GM19397 (cell line): ENCODE measurements around the gene TMEM140.
A peak's percentile ranks its signal among the peaks of the same experiment; 100 is the strongest.
"Not testable (repeated sequence)": the region's sequence is repeated elsewhere in the genome, so short reads cannot be mapped to it uniquely, and the experiment has no call there.

Experiments
- ATAC-seq: cut with Tn5 transposase; IDR thresholded peaks from one replicate; pipeline ENCODE4 v1.9.1; 2021; ENCODE audit warnings: mild to moderate bottlenecking, moderate library complexity; ENCODE audit not compliant: unreplicated experiment

Gene TMEM140

DNA sequence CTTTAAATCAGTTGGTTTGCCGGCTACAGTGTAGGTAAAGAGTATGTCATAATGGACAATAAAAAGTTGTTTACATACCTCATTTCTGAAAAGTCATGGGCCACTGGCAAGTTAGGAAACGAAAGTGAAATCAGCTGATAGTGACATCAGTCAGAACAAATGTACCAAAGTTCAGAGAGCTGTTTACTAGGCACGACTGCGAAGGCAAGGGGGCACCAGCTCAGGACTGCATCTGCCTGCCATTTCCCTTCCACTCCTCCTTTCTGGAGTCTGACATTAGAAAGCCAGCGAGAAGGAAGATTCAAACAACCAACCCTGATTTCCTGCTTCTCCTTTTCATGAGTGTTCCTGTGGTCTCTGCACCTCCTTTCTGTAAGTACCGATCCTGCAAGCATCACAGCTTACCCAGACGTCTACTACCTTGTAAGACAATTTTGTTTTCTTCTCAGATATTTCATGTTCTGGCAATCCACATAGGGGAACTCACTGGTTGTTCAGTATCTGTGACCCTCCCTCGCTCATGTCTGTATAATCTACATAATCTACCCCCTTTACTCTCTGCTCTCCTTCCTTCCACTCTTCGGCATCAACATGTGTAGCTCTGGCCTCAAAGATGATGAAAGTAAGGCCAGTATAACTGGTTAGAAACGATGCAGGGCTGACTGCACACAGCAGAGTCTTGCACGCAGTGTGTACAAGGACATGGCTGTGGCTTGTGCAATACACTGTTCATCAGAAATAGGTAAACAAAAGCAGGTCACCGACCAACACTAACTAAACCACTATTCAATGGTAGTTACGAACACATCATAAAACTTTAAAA lies at the start of gene TMEM140:
TMEM140 (plus strand) TSS at position 174 of the 823 bp plus-strand sequence. CDS start 16,370 bp downstream, outside the sequence.
- peak; percentile 66 for ATAC-seq

DNA sequence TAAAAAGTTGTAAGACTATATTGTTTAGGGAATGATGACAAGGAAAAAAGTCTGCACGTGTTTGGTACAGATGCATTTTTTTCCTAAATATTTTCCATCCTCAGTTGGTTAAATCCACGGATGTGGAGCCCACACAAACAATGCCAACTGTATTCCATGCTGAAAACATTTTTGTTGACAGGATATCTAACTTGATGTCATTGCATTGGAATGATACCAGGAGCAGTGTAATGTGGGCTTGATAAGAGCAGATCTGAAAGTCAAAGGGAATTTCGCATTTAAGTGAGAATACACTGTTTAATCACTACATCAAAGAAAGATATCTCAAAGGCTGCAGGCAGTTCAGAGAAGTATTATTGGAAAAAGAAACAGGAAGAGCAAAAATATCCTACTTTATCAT lies 49.5 kb upstream of the TMEM140 start:
- no peak for ATAC-seq

DNA sequence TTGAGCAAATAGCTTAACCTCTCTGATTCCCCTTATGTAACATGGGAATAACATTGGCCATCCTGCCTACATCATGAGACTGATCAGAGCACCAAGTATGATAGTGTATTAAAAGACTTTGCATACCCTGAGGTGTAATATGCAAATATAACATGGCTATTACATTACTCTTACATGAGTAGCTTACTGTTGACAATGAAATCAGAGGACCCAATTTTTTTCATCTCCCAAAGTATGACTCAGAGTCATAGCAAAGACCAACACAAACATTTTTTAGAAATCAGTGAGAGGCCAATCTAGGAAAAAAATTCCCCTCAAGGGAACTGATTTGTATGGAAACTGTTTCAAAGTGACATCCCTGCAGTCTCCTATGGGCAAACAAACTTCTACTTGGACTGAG lies 47.0 kb upstream of the TMEM140 start:
- no peak for ATAC-seq

DNA sequence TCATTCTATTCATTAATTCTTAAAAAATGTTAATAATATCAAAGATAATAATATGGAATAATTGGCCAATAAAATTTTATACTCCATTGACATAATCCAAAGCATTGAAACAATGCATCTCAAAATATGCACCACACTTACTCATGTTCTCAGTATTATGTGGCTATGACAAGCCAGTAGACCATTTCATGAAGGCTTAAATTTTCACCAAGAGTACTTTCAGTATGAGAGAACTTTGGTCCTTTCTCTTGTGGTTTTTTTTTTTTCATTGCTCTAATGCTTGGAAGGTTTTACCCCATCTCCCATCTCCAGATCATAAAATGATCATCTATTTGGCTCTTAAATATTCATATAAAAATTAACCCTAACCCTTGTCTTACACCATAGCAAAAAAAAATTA lies 45.5 kb upstream of the TMEM140 start:
- ATAC-seq: peak; percentile 66

DNA sequence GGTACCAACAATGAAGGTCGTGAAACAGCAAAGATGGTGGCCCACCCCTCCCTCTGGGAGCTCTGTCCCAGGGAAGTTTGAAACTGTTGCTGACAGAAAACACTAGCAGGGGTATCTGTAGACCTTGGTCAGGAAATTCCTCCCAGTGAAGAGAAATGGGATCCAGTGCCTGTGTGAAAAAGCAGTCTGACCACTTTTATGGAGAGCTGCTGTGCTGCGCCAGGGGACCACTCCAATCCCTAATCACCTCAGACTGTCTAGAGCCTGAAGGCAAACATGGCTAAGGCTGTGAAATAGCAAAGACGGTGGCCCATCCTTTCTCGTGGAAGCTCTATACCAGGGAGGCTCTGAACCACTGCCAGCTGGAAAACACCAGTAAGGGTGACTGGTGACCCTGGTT lies 38.3 kb upstream of the TMEM140 start:
- no peak for ATAC-seq

DNA sequence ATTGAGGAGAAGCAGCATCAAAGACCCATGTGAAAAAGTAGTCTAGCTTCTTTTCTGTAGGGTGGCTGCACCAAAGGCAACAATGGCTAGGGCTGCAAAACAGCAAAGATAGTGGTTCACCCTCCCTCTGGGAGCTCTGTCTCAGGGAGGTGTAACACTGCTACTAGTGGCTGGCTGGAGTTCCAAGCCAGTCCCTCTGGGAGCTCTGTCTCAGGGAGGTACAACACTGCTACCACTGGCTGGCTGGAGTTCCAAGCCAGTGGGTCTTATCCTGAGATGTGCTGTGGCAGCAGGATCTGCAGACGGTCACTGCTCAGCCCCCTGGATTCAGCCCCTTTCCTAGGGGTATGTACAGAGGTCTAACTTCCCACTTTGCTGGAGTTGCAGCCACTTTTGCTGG lies 37.9 kb upstream of the TMEM140 start:
- ATAC-seq: no peak

DNA sequence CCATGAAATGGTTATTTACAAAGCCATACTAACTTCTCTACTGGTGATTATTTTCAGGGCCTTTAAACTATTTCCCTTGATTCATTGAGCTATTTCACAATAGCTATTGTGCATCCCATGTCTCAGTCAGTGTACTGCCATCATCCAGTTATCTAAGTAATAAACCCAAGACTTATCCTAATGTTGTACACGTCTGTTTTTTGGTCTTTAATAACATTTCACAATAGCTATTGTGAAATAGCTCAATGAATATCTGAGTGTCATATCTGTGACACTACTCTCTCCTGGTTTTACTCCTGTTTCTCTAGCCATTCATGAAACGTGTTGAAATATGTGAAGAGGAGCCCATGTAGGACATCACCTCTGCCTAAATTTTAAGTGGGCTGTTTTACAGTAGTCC lies 36.5 kb upstream of the TMEM140 start:
- no peak for ATAC-seq

DNA sequence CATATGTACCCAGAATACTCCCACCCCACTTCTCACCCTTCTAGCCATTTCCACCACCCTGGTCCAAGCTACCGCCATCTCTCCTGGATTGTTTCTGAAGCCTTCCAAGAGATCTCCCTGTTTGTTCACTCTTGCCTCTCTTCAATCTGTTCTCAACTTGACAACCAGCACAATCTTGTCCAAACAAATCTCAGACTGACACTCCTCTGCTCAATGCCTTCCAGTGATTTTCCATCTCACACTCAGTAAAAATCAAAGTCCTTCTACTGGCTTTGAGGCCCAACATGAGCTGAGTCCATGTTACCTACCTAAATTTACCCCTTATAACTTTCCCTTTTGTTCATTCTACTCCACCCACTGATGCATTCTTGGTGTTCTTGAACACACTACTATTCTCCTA lies 33.2 kb upstream of the TMEM140 start:
- no peak for ATAC-seq

DNA sequence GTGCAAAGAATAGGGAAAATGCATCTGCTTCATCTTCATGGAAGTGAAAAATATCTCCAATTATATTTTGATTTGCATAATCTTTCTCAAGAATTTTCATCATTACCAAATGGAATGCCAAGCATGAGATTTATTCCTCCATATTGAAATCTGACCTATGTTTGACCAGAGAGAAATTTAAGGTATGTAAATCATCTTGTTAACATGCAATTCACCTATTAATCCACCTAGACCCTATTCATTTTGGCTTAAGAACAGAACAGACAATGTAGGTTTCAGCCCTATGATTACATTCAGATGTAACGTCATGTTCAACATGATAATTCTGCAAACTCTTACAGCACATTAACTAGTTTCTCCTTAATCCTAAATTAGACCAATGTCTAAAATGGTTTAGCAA lies 30.8 kb upstream of the TMEM140 start:
- ATAC-seq: no peak

DNA sequence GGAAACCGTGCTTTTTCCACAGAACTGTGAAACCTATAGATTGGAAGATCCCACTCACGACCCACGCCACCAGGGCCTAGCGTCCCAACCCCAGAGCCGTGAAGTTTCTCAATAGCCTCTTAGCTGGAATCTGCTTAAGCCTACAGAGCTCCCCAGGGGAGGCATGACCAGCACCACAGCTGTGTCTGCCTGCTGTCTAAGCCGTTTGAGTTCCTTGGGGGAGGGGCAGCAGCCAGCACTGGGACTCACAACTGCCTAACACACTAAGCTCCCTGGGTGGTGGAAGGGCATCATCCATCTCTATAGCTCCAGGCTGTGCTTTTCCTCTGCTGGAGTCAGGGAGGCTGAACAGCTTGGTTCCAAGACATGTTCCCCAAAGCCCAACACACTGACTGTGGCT lies 26.0 kb upstream of the TMEM140 start:
- ATAC-seq: no peak

DNA sequence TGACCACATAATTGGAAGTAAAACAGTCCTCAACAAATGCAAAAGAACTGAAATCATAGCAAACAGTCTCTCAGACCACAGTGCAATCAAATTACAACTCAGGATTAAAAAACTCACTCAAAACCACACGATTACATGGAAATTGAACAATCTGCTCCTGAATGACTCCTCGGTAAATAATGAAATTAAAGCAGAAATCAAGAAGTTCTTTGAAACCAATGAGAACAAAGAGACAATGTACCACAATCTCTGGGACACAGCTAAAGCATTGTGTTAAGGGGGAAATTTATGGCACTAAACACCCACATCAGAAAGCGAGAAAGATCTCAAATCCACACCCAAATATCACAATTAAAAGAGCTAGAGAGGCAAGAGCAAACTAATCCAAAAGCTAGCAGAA lies 23.2 kb upstream of the TMEM140 start:
- ATAC-seq: not testable (repeated sequence)

DNA sequence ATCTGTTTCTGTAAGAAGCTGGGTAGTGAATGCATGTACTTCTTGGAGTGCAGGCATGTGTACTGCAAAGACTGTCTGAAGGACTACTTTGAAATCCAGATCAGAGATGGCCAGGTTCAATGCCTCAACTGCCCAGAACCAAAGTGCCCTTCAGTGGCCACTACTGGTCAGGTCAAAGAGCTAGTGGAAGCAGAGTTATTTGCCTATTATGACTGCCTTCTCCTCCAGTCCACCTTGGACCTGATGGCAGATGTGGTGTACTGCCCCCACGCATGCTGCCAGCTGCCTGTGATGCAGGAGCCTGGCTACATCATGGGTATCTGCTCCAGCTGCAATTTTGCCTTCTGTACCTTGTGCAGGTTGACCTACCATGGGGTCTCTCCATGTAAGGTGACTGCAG lies 18.9 kb upstream of the TMEM140 start:
- ATAC-seq: no peak

DNA sequence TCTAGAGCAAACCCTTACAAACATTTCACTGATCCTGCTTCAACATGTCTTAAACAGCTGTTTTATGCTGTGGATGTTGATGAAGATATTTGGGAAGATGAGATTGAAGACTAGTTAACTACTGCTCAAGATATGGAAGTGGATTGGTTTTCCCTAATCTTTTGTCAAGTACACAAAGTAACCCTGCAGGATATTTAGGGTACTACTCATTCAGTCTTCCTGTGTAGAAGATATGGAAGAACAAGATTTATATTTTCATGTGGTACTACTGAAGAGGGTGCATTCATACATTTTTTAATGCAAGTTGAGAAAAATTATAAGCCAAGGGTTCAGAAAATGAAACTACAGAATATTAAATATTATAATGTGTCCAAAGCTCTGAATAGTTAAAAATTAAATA lies 18.3 kb upstream of the TMEM140 start:
- ATAC-seq: no peak

DNA sequence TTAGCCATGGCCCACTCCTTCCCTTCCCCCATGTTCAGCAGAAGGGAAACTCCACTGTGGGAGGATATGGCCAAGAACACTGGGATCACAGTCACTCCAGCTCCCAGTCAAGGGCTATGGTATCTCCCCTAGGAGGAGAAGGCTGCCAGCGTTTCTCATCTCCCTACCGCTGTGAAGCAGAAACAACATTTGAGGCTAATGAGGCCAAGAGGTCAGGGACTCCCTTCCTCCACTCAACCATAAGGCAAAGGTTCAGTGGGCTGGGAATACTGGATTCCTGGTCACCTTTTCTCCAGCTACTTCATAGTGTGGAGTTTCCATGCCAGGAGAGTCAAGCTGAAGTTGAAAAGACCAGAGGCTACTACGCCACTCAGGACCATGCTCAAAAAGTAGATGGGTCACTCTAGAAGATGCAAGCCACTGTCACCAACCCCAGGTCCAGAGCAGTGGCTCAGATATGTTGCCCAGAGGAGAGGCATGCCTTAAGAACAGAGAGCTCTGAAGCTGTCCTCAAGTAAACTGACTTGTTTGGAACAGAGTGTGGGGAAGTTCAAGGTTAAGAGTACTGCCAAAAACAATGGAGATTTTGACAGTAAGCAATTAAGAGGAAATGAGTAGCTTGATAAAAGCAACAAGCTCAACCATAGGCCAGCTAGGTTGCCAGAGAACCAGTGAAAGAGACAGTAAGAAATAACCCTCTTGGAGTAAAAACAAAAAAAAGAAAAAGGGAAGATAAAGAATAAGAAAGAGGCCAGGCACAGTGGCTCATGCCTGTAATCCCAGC lies 3.8 kb upstream of the TMEM140 start:
- ATAC-seq: no peak

DNA sequence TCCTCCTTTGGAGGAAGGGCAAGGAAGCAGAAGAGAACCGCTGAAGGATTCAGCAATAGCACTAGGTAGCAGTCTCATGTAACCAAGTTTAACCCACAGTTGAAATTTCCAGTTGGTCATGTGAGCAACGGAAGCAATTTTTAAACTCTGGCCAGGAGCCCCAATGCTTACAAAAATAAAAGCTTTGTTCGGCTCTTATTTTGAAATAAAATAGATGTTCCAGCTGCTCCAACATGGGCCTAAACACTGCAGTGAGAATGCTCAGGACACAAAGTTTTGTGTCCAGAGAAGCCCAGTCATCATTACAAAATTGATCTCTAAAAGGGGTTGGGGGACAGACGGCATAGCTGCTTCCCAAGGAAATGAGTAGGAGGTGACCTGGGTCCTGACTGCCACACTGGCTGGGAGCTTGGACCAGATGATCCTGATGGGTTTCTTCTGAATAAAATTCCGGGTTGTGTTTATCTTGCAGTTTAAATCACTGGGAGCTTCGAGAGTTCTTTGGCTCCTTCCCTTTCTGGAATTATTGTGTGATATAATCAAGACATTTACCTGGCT lies 452 bp upstream of the TMEM140 start:
- ATAC-seq: peak; percentile 12

DNA sequence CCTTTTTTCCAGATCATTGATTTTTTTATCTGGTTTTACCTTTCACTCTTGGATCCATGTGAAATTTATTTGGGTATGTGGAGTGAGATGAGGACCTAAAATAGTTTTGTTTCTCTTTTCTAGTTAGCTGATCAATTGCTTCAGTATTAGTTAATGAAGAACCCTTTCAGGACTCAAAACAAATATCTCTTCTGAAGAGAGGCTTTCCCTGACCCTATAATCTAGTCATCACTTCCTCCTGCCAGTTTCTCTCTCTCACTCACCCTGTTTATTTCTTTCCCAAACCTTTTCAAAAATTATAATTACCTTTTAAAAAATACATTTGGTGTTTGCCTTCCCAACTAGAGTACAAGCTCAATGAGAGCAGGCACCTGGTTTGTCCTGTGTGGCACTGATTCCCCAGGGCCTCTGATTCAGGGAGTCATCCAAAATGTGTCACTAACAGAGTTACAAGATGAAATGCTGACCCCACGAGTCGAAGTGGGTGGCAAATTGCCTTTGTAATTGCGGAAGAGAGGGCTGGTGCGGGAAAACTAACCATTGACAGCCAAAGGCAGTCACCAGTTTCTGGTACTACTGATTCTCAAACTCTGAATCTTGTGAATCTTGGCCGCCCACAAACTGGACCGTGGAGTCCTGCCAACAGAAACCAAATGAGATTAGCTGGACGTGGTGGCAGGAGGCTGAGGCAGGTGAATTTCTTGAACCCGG lies 2.4 kb downstream of the TMEM140 start:
- no peak for ATAC-seq

DNA sequence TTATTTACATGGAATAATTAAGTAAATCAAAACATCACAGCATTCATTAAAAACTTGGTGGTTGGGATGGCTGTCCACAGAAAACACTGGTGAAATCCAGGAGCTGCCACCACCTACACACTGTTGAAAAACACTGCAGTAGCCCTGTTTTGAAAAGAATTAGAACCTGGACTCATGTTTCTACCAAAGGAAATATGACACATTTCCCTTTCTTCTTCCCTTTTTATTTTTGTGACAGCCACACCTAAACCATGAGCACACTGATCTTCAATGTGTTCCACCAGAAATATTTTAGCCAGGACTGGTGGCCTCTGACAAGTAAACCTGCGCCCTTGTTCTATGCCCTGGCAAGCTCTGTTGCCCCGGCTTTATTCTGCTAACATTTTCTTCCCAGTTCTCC lies 3.3 kb downstream of the TMEM140 start:
- ATAC-seq: no peak

DNA sequence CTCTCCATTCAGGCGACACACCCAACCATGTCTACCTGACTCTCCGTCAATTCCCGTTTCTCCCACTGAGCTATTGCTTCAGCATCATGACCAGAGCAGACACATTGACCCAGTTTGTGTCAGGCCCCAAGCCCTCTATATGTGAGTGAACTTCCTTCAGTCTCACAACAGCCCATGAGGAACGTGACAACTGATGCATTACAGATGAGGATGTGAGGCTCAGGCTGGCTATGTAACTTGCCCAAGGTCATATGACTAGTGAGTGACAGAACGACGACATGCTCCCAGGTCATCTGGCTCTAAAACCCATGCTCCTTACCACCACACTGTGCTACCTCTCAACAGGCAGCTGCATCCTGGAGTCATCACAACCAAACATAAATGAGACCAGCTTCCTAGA lies 3.7 kb downstream of the TMEM140 start:
- no peak for ATAC-seq

DNA sequence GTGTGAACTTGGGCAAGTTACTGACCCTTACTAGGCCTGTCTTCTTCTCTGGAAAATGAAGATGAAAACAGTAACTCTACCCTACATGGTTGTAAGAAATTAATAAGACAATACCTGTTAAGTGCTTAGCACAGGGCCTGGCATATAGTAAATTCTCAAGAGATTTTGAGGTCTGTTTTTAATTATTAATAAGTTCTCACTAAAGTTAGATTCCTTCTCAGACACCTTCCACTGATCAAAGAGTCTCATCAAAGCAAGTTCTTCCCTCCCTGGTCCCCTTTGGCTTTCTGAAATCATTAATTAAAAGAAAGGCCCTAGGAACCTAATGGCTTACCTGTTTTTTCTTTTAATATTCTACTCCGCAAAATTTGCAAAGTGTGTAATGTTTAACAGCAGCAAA lies 4.6 kb downstream of the TMEM140 start:
- no peak for ATAC-seq

DNA sequence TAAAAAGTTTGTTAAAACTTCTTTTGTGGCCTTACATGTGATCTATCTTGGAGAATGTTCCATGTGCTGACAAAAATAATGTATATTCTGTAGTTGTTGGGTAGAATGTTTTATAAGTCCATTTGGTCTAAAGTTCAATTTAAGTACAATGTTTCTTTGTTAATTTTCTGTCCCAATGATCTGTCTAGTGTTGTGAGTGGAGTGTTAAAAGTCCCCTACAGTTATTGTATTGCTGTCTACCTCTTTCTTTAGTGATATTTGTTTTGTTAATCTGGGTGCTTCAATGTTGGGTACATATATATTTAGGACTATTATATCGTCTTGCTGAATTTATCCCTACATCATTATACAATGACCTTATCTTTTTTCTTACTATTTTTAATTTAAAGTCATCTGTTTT lies 6.9 kb downstream of the TMEM140 start:
- ATAC-seq: no peak

DNA sequence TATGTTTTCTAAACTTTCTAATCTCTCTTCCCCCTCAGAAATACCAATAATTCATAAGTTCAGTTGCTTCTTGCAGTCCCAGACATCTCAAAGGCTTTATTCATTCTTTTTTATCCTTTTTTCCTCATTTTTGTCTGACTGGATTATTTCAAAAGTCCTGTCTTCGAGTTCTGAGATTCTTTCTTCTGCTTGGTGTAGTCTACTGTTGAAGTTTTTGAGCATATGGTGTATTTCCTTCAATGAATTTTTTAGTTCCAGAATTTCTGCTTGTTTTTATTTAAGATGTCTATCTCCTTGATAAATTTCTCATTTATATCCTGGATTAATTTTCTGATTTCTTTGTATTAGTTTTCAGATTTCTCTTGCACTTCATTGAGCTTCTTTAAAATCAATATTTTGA lies 8.4 kb downstream of the TMEM140 start:
- ATAC-seq: no peak
